Activated naive CD8-positive, alpha-beta T cell treated with anti-CD3 and anti-CD28 coated beads, Interleukin-2, amount 10 ng/mL, durations not matched to agents 7 days and 5 days (primary cell): Measurements from ENCODE around the gene PDE11A. TPM values are rescaled to one million over a fixed set of nuclear protein-coding genes. Genes with fewer than 3 reads are reported as not detected.
"Not testable (repeated sequence)": the region's sequence is repeated elsewhere in the genome, so short reads cannot be mapped to it uniquely, and the experiment has no call there.

Experiments used
- ATAC-seq: fragments of 150-1000 bp; cut with Tn5 transposase; one replicate; pipeline ENCODE4 v1.10.0; 2021; ENCODE audit warnings: low read depth, moderate library complexity
- POLR2A ChIA-PET: fragments of 350-600 bp; sonication (Branson Sonifier 250); formaldehyde crosslinking; loops from one replicate; lab custom pipeline; 2021; ENCODE audit warnings: antibody characterized with exemption; lab: Charles Lee
- DNase-seq: peaks from one replicate; pipeline ENCODE4 v3.0.0; 2021
- H3K27ac Mint-ChIP-seq: one replicate; pipeline ENCODE4 v1.8.0; 2022; ENCODE audit warnings: mild to moderate bottlenecking, mixed read lengths
- H3K27me3 Mint-ChIP-seq: one replicate; pipeline ENCODE4 v1.8.0; 2022; ENCODE audit warnings: mild to moderate bottlenecking, moderate library complexity, mixed read lengths
- H3K36me3 Mint-ChIP-seq: one replicate; pipeline ENCODE4 v1.8.0; 2021; ENCODE audit warnings: mild to moderate bottlenecking, mixed read lengths
- H3K4me1 Mint-ChIP-seq: one replicate; pipeline ENCODE4 v1.8.0; 2021; ENCODE audit warnings: mixed read lengths
- H3K4me3 Mint-ChIP-seq: one replicate; pipeline ENCODE4 v1.8.0; 2022; ENCODE audit warnings: mild to moderate bottlenecking, moderate library complexity, mixed read lengths
- H3K9me3 Mint-ChIP-seq: one replicate; pipeline ENCODE4 v1.8.0; 2021; ENCODE audit warnings: mixed read lengths
- total RNA-seq, 2 experiments: library from RNA; stranded (reverse); gene quantifications; one replicate each; pipeline ENCODE4 v1.2.3, GENCODE V29; 2021

The PDE11A gene
- total RNA-seq, 2 experiments from 2014 or later, result not detected

DNA sequence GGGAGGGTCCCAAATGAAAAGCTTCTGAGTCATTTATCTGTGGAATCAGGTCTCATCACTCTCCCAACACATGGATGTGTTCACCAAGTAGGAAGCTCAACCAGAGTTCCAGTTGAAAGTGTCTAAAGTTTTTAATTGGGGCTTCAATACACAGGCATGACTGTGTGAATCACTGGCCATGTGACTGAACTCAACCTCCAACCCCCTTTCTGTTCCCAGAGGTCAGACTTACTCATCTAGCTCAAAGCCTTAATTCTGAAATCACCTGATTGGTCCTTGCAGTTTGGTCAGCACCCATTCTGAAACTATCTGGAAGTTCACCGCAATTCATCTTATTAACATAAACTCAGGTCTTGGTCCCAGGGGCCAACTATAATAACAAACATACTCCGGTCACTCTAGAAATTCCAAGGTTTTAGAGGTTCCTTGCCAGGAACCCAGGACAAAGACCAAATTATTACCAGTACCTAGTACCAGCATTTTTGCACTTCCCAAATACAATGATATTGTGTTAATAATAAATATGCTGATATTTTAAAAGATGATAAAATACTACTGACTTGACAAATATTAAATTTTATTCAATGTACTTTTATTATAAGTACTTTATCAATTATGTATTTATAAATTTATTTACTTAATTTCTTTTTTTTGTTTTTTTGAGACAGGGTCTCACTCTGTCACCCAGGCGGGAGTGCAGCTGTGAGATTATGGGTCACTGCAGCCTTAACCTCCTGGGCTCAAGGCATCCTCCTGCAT, 28.9 kb upstream of the PDE11A start:
- Mint-ChIP-seq H3K27me3 (peaks cover 4% of the 10 kb centered on the region), H3K27ac (no peak overlapping the region), H3K4me3 (no peak overlapping the region), H3K9me3 (no peaks in the 10 kb centered on the region), H3K4me1 (no peaks in the 10 kb centered on the region), H3K36me3 (no peaks in the 10 kb centered on the region)
- no peak for DNase-seq
- ATAC-seq, result no peak
- POLR2A ChIA-PET, result no interaction called here

DNA sequence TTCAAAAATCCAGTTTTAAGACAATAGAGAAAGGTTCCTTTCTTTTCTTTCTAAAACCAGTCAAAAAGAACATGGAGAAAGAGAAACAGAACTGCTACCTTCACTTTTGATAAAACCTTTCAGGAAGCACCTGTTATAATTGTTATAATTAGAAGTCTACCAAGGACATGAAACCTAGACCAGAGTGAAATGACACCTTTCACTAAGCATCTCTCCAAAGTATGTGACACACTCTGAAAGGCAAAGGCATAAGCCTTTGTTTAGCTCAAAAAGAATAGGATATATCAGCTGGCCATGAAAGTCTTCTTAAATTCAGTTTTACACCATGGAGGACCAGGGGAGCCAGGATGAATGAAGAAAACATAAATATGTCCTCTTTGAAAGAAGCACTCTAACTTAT, 20.9 kb upstream of the PDE11A start:
- POLR2A ChIA-PET, result no interaction called here
- H3K27ac Mint-ChIP-seq, result no peak overlapping the region
- H3K9me3 Mint-ChIP-seq, result peaks cover 2% of the 10 kb centered on the region
- no peaks in the 10 kb centered on the region for H3K36me3 Mint-ChIP-seq
- no peak overlapping the region for H3K4me3 Mint-ChIP-seq
- peaks cover 7% of the 10 kb centered on the region for H3K27me3 Mint-ChIP-seq
- H3K4me1 Mint-ChIP-seq, result no peaks in the 10 kb centered on the region
- DNase-seq, result no peak
- no peak for ATAC-seq

DNA sequence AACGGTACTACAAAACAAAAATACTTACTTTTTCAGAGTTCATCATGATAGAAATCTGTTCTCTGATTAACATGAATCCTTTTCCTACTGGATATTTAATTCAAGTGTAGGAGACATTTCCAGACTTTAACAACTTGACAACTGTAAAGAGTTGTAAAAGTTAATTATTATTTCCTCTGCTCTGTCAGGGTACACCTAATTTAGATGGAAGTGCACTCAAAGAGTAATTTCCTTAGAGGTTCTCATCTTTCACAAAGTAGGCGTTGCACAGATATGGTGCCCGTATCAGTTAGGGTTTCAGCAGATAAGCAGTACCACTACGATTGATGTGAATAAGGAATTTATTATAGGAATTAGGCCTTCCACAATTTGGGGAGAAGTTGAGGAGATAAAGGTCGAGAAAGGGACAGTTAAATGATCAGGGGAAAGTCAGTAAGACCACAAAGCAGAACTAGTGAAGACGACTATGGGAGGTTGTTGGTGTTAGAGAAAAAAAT, 16.2 kb upstream of the PDE11A start:
- H3K36me3 Mint-ChIP-seq, result no peaks in the 10 kb centered on the region
- no peak for DNase-seq
- peaks cover 17% of the 10 kb centered on the region for H3K27me3 Mint-ChIP-seq
- POLR2A ChIA-PET, result no interaction called here
- H3K4me1 Mint-ChIP-seq, result no peaks in the 10 kb centered on the region
- H3K9me3 Mint-ChIP-seq, result no peaks in the 10 kb centered on the region
- no peak overlapping the region for H3K4me3 Mint-ChIP-seq
- H3K27ac Mint-ChIP-seq, result no peak overlapping the region
- no peak for ATAC-seq

DNA sequence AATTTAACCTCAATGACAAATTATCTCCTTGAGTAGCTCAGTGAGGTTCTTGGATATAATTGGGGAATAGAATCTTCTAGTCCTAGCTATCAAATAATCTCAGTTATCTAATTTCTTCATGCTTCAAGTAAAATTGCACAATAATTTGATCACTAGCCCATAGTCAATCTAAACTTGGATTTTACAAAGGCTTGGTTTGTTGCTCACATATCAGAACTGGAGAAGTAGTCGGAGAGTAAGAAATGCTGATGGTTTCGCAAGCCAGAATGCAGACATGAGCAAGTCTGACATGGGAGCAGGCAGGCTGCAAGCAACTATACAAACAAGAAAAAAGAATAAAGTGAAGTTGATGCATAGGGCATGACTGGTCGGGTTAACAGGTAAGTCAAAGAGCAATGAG, 11.7 kb upstream of the PDE11A start:
- no peaks in the 10 kb centered on the region for H3K36me3 Mint-ChIP-seq

DNA sequence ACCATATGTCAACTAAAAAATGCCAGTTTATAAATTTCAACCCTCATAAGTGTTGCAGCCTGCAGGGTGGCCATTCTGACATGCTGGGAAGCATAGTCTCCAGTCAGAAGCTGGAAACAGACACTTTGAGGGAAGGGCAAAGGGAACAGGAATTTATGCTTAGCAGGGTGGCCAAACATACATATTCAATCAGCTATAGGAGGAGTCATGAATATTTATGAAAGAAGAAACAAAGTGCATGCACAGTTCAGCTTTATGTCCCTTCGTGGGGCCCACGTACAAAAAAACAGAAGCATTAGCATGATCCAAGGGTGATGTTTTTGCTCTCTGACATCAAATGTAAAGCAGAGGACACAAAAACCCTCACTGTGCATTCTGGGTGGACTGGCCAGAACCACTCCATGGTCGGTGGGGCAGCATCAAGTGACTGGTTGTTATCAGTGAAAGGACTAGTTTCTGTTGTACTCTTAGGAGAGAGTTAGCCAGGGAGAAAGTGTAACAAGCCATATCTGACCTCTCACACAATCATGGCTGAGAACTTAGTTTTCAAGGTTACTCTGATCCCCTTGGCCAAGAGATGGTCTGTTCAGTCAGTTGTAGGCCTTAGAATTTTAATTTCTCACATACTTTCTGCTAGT, 9.9 kb upstream of the PDE11A start:
- H3K4me3 Mint-ChIP-seq, result no peak overlapping the region
- H3K4me1 Mint-ChIP-seq, result no peaks in the 10 kb centered on the region
- DNase-seq (no peak), ATAC-seq (no peak)
- POLR2A ChIA-PET, result no interaction called here
- no peaks in the 10 kb centered on the region for H3K36me3 Mint-ChIP-seq
- H3K27me3 Mint-ChIP-seq, result peaks cover 11% of the 10 kb centered on the region
- no peak overlapping the region for H3K27ac Mint-ChIP-seq
- H3K9me3 Mint-ChIP-seq, result peaks cover 2% of the 10 kb centered on the region

More for the DNA sequence above, 11.7 kb upstream of the PDE11A start:
- Mint-ChIP-seq H3K27me3 (peaks cover 16% of the 10 kb centered on the region), H3K27ac (no peak overlapping the region), H3K9me3 (peaks cover 1% of the 10 kb centered on the region), H3K4me3 (no peak overlapping the region), H3K4me1 (no peaks in the 10 kb centered on the region)
- DNase-seq (no peak), ATAC-seq (no peak)
- POLR2A ChIA-PET, result no interaction called here

DNA sequence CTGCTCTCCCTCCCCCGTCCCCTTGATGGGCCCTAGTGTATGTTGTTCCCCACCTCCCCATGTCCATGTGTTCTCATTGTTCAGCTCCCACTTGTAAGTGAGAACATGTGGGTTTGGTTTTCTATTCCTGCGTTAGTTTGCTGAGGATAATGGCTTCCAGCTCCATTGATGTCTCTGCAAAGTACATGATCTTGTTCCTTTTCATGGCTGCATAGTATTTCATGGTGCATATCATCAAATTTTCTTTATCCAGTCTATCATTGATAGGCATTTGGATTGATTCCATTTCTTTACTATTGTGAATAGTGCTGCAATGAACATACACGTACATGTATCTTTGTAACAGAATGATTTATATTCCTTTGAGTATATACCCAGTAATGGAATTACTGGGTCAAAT, 6.7 kb upstream of the PDE11A start:
- H3K4me3 Mint-ChIP-seq, ATAC-seq, H3K27ac Mint-ChIP-seq, DNase-seq, H3K9me3 Mint-ChIP-seq, H3K4me1 Mint-ChIP-seq, POLR2A ChIA-PET, H3K36me3 Mint-ChIP-seq: not testable (repeated sequence)
- H3K27me3 Mint-ChIP-seq, result peaks cover 23% of the 10 kb centered on the region

DNA sequence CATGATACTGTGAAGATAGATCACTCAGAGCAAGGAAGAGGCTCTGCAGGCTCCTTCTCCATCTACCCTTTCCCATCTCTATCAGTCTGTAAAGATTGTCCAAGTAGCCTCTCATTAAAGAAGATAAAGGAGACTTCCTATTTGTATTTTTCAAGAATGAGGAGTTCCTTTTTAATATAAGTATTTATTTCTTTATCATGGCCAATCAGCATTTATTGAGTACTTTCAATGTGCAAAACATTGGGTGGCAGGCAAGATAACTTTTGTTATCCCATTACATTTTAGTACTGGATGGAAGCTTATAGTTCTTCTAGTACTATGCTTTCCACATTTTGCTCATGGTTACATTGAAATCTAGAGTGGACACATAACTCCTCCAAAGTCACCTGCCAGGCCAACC, 3.6 kb upstream of the PDE11A start:
- POLR2A ChIA-PET, result no interaction called here
- H3K27me3 Mint-ChIP-seq, result peaks cover 49% of the 10 kb centered on the region
- no peak for ATAC-seq
- no peaks in the 10 kb centered on the region for H3K36me3 Mint-ChIP-seq
- no peak overlapping the region for H3K4me3 Mint-ChIP-seq
- DNase-seq, result no peak
- H3K4me1 Mint-ChIP-seq, result peaks cover 4% of the 10 kb centered on the region
- H3K9me3 Mint-ChIP-seq, result peaks cover 2% of the 10 kb centered on the region
- no peak overlapping the region for H3K27ac Mint-ChIP-seq

DNA sequence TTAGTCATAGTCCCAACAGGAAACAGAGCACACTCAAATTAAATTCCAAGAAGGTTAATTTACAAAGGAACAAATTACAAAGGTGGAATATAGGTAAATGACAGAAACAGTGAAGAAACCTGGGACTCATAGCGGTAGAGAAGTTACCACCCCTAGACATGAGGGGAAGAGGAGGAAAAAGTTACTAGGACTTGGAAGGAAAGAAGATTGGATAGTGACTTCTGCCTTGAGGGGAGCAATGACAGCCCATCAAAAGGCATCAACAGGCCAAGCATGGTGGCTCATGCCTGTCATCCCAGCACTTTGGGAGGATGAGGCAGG, 2.4 kb upstream of the PDE11A start:
- no peaks in the 10 kb centered on the region for H3K36me3 Mint-ChIP-seq

DNA sequence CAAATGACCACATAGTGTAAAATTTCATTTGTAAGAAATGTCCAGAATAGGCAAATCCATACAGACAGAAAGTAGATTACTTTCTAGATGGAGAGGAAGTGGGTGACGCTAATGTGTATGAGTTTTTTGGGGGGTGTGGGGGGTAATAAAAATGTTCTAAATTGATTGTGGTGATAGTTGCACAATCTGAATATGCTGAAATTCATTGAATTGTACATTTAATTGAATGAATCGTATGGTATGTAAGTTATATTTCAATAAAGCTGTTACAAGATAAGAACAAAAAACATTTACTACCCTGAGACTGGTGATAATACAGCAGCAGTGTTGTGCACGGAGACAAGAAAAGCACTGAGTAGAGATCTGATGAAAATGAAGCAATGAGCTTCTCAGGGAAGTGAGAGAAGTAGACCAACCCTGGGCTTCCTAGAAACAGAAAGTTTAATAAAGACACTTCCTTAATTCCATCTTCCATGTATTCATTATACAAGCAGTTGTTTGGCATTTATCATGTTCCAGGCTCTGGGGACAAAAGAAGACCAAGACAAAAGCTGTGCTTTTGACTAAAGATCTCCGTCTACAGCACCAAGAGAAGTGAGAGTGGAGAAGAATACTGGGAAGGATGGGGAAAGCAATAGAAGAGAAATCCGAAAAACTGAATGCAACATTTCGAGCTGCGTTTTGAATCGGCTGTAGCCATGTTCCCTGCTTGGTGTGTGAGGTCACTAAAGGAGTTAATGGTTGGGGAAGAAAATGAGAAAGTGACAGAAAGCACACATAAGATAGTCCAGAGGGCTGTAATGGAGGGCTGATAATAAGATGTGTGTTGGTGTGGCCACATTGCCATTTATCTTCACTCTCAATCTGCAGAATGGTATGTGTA, 1.8 kb upstream of the PDE11A start:
- POLR2A ChIA-PET, result interaction anchor here (0.6 kb wide), 1 partner anchor 377 kb away, joined by 3 read pairs; no protein-coding TSS in a partner anchor
- no peak for ATAC-seq
- Mint-ChIP-seq H3K27ac (no peak overlapping the region), H3K27me3 (peaks cover 58% of the 10 kb centered on the region), H3K36me3 (no peaks in the 10 kb centered on the region), H3K4me3 (no peak overlapping the region), H3K4me1 (peaks cover 4% of the 10 kb centered on the region), H3K9me3 (peaks cover 2% of the 10 kb centered on the region)
- no peak for DNase-seq

More for the DNA sequence above, 2.4 kb upstream of the PDE11A start:
- DNase-seq, result no peak
- peaks cover 56% of the 10 kb centered on the region for H3K27me3 Mint-ChIP-seq
- peaks cover 2% of the 10 kb centered on the region for H3K9me3 Mint-ChIP-seq
- H3K4me3 Mint-ChIP-seq, result no peak overlapping the region
- H3K27ac Mint-ChIP-seq, result no peak overlapping the region
- ATAC-seq, result no peak
- peaks cover 4% of the 10 kb centered on the region for H3K4me1 Mint-ChIP-seq
- POLR2A ChIA-PET, result interaction anchor here (0.6 kb wide), 1 partner anchor 377 kb away, joined by 3 read pairs; no protein-coding TSS in a partner anchor

DNA sequence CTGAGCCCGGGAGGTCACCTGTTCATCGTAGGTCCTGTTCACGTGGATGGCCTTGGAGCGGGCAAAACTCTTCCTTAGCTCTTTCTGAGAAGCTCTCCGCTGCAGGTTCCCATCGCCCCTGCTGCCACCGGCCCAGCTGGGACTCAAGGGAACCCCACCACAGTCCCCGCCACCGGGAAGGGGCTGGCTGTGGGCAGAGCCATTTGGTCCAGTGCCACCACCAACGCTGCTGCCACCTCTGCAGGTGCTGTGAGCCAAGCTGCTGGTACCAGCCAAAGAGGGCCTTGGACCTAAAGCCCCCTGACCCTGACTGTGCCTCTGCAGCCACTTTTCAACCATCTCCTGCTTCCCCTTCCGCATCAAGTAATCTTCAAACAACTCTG, 586 bp downstream of the PDE11A start:
- Mint-ChIP-seq H3K9me3 (no peaks in the 10 kb centered on the region), H3K27me3 (peaks cover 62% of the 10 kb centered on the region), H3K36me3 (no peaks in the 10 kb centered on the region), H3K27ac (no peak overlapping the region), H3K4me1 (peaks cover 6% of the 10 kb centered on the region), H3K4me3 (peak overlapping the region; percentile 73)
- ATAC-seq (no peak), DNase-seq (no peak)
- POLR2A ChIA-PET, result no interaction called here

DNA sequence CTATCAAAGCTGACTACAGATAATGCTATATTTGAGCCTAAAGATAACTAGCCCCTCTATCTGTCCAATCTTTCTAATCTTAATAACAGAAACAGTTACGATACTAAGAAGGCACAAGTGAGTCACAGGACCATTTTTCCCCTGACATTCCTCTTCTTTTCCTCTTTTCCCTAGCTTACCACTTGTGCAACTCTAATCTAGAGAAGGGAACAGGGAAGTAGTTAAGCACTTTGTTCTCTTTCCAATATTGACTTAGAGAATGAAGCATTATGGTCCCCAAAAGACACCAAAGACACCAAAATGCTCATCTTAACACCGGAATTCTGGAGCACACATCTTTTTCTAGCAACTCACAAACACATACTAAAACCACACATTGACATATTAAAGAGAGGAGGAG, 1.8 kb downstream of the PDE11A start:
- ATAC-seq, result no peak
- H3K27ac Mint-ChIP-seq, result no peak overlapping the region
- H3K27me3 Mint-ChIP-seq, result peaks cover 56% of the 10 kb centered on the region

DNA sequence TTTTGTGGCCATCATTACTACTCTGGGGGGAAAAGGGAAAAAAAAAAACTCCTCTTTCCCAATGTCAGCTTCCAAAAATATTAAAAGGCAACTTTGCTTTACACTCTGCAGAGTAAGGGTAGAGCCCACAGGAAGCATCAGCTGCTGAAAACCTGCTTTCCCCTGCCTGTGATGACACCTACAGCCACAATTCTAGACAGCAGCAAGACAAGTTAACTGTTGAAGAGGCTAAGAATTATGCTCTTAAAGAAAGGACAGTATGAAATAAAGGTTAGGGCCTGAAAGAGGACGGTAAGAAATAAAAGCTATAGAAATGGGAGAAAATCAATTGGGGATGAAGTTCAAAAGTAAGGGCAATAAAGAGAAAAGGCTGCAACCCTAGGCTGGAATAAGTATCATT, 3.0 kb downstream of the PDE11A start:
- Mint-ChIP-seq H3K36me3 (no peaks in the 10 kb centered on the region), H3K27ac (no peak overlapping the region), H3K9me3 (no peaks in the 10 kb centered on the region), H3K27me3 (peaks cover 52% of the 10 kb centered on the region), H3K4me3 (no peak overlapping the region), H3K4me1 (peaks cover 6% of the 10 kb centered on the region)
- POLR2A ChIA-PET, result no interaction called here
- ATAC-seq, result no peak
- DNase-seq, result no peak

More for the DNA sequence above, 1.8 kb downstream of the PDE11A start:
- no peaks in the 10 kb centered on the region for H3K36me3 Mint-ChIP-seq
- no peak for DNase-seq
- POLR2A ChIA-PET, result no interaction called here
- peaks cover 6% of the 10 kb centered on the region for H3K4me1 Mint-ChIP-seq
- H3K9me3 Mint-ChIP-seq, result no peaks in the 10 kb centered on the region
- H3K4me3 Mint-ChIP-seq, result no peak overlapping the region

DNA sequence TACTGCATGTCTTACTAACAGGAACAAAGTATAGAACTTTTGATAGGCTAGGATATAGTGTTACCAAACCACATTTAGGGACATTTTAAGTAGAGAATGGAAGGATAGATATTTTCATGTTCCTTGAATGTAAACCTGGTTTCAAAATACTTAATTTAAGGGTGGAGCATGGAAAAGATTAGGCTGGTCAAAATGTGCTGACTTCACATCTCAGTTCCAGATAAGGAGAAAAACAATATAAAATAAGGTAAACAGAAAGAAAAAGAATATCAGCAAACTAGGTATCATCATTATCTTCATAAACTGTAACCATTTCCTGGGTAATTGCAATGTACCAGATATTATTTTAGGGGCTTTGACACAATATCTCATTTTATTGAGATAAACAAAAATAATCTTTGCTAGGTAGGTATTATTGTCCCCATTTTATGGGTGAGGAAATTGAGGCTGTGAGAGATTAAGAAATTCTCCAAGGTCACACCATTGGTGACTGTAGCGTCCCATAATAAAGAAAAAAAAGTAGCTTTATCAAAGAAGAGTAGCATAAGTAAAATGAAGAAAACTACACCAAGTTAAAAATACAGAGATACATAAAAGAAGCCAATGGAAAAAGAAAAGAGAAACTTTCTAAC, 3.6 kb downstream of the PDE11A start:
- Mint-ChIP-seq H3K27me3 (peaks cover 46% of the 10 kb centered on the region), H3K4me3 (no peak overlapping the region), H3K4me1 (peaks cover 6% of the 10 kb centered on the region), H3K36me3 (no peaks in the 10 kb centered on the region), H3K27ac (no peak overlapping the region), H3K9me3 (no peaks in the 10 kb centered on the region)
- POLR2A ChIA-PET, result no interaction called here
- no peak for DNase-seq
- no peak for ATAC-seq
